ENCODE measurements around the gene CDKN2AIP. TPM values are rescaled to one million over a fixed set of nuclear protein-coding genes. Genes with fewer than 3 reads are reported as not detected.

CDKN2AIP gene
- polyA plus RNA-seq, 1 experiment = 9.4 TPM

DNA sequence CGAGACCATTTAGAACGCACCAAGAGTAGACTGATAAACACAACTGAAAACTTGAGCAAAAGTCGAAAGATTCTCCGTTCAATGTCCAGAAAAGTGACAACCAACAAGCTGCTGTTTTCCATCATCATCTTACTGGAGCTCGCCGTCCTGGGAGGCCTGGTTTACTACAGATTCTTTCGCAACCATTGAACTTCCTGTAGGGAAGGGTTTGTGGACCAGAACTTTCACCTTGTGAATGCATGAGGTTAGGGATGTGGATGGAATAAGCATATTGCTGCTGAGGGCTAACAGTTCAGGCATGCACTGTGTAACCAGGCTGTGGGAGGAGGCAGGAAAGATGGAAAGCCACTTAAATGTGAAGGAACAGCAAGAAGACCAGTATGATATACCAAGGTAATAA, 39.6 kb downstream of the CDKN2AIP start:
- Histone ChIP-seq H3K4me3 (ENCODE audit: low read depth, low read length) (no peak overlapping the region), H3K27me3 (ENCODE audit: control insufficient read depth, insufficient read depth, low read length) (no peaks in the 10 kb centered on the region), H3K36me3 (ENCODE audit: control insufficient read depth, insufficient read depth, low read length) (no peaks in the 10 kb centered on the region)
- ChIA-PET CTCF (no interaction called here), POLR2A (no interaction called here)
- TF ChIP-seq, protein P1, sequence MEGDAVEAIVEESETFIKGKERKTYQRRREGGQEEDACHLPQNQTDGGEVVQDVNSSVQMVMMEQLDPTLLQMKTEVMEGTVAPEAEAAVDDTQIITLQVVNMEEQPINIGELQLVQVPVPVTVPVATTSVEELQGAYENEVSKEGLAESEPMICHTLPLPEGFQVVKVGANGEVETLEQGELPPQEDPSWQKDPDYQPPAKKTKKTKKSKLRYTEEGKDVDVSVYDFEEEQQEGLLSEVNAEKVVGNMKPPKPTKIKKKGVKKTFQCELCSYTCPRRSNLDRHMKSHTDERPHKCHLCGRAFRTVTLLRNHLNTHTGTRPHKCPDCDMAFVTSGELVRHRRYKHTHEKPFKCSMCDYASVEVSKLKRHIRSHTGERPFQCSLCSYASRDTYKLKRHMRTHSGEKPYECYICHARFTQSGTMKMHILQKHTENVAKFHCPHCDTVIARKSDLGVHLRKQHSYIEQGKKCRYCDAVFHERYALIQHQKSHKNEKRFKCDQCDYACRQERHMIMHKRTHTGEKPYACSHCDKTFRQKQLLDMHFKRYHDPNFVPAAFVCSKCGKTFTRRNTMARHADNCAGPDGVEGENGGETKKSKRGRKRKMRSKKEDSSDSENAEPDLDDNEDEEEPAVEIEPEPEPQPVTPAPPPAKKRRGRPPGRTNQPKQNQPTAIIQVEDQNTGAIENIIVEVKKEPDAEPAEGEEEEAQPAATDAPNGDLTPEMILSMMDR (IDR thresholded peaks at IDR 0.05; ENCODE audit: insufficient read depth, low read depth, low read length) = no peak
- no peak for DNase-seq (ENCODE audit: low read depth)

DNA sequence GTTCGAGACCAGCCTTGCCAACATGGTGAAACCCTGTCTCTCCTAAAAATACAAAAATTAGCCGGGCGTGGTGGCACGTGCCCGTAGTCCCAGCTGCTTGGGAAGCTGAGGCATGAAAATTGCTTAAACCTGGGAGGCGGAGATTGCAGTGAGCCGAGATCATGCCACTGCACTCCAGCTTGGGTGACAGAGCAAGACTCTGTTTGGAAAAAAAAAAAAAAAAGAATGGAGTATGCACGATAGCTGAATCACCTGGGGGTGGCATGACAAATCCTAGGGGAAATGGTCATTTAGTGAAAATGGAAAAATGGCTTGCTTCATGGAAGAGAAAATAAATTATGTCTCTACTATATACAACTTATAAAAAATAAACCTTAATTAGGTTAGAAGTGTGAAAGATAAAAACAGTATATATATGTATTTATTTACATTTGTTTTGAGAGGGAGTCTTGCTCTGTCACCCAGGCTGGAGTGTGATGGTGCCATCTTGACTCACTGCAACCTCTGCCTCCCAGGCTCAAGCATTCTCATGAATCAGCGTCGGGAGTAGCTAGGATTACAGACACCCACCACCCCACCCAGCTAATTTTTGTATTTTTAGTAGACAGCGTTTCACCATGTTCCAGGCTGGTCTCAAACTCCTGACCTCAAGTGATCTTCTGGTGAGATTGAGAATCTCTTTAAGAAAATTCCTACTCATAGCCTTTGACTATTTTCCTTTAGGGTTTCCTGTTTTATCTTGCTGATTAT, 41.1 kb downstream of the CDKN2AIP start:
- ChIA-PET POLR2A (interaction anchor here (0.7 kb wide), 1 partner anchor 1050 kb away, joined by 3 read pairs; no protein-coding TSS in a partner anchor), CTCF (interaction anchor here (0.6 to 1.2 kb wide), 2 partner anchors 41 to 891 kb away, joined by 3 read pairs; partner anchors contain the start of gene CDKN2AIP)
- no peaks in the 10 kb centered on the region for H3K27me3 ChIP-seq (ENCODE audit: control insufficient read depth, insufficient read depth, low read length)
- no peaks in the 10 kb centered on the region for H3K36me3 ChIP-seq (ENCODE audit: control insufficient read depth, insufficient read depth, low read length)
- TF ChIP-seq, protein P1 (IDR thresholded peaks at IDR 0.05; ENCODE audit: insufficient read depth, low read depth, low read length) = no peak
- DNase-seq (ENCODE audit: low read depth) = no peak
- no peak overlapping the region for H3K4me3 ChIP-seq (ENCODE audit: low read depth, low read length)

DNA sequence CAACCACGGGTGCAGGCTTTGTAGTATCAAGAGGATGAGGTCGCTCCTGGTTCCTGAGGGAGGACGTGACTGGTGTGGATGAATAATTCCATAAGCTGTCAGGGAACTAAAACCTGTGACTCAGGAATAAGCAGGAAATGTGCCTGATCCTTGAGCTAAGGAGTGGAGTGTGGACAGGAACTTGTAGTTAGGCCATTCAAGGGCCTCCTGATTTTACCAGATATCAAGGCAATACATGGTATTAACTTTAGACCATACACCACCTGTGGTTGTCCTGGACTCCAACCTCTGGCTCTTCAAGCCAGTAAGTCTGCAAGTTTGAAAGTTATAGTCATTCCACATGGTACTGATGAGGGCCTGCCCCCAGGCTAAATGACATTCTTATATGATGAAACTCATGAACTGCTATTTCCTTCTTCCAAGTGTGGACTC, 48.4 kb downstream of the CDKN2AIP start:
- no peak overlapping the region for H3K4me3 ChIP-seq (ENCODE audit: low read depth, low read length)
- DNase-seq (ENCODE audit: low read depth) = peak; percentile 86
- POLR2A ChIA-PET = no interaction called here
- no peaks in the 10 kb centered on the region for H3K27me3 ChIP-seq (ENCODE audit: control insufficient read depth, insufficient read depth, low read length)
- CTCF ChIA-PET = interaction anchor here (0.9 kb wide), 1 partner anchor 15 kb away, joined by 3 read pairs; no protein-coding TSS in a partner anchor
- TF ChIP-seq, protein P1 (IDR thresholded peaks at IDR 0.05; ENCODE audit: insufficient read depth, low read depth, low read length) = no peak
- no peaks in the 10 kb centered on the region for H3K36me3 ChIP-seq (ENCODE audit: control insufficient read depth, insufficient read depth, low read length)

DNA sequence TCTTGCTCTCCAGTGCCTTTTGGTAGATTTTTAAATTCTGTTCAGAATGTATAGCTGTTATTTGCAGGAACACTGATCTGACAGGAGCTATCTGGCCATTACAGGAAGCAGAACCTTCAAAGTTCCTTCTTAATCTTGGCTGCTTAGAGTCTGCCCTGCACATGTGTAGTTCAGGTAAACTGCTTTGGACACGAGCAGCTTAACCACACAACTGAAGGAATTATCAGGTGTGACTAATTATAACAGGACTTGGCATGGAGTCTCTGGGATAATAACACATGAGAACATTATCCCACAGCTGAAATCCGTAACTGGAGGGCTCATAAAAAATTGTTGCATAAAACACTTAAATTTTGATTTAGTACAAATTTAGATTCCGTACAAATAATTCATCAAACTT, 48.8 kb downstream of the CDKN2AIP start:
- ChIA-PET CTCF (interaction anchor here (0.9 kb wide), 1 partner anchor 15 kb away, joined by 3 read pairs; no protein-coding TSS in a partner anchor), POLR2A (no interaction called here)
- peak; percentile 30 for DNase-seq (ENCODE audit: low read depth)
- no peak overlapping the region for H3K4me3 ChIP-seq (ENCODE audit: low read depth, low read length)
- H3K27me3 ChIP-seq (ENCODE audit: control insufficient read depth, insufficient read depth, low read length) = no peaks in the 10 kb centered on the region
- TF ChIP-seq, protein P1 (IDR thresholded peaks at IDR 0.05; ENCODE audit: insufficient read depth, low read depth, low read length) = no peak
- no peaks in the 10 kb centered on the region for H3K36me3 ChIP-seq (ENCODE audit: control insufficient read depth, insufficient read depth, low read length)

- TF ChIP-seq, protein P1 (IDR thresholded peaks at IDR 0.05; ENCODE audit: insufficient read depth, low read depth, low read length) = no peak
- Histone ChIP-seq H3K36me3 (ENCODE audit: control insufficient read depth, insufficient read depth, low read length) (no peaks in the 10 kb centered on the region), H3K27me3 (ENCODE audit: control insufficient read depth, insufficient read depth, low read length) (no peaks in the 10 kb centered on the region), H3K4me3 (ENCODE audit: low read depth, low read length) (no peak overlapping the region)
- ChIA-PET CTCF (interaction anchor here (1.0 to 1.3 kb wide), 2 partner anchors 22 to 23 kb away, joined by 3 read pairs; no protein-coding TSS in a partner anchor), POLR2A (no interaction called here)
- no peak for DNase-seq (ENCODE audit: low read depth)
Observed at GRCh38 chr4:183495184-183495583, 50.7 kb downstream of the CDKN2AIP start.

Other genes with a start within 250 kb of the CDKN2AIP start
- gene CLDN22, start 124.4 kb upstream of the CDKN2AIP start, polyA plus RNA-seq (2011; rRNA removed) = 0.06 and 0.07 TPM in 2 replicates
- gene CLDN24, start 122.2 kb upstream of the CDKN2AIP start, polyA plus RNA-seq (2011; rRNA removed) = not detected in 2 replicates
- 4.4 and 8.2 TPM in 2 replicates for gene ING2, start 60.4 kb downstream of the CDKN2AIP start, polyA plus RNA-seq (2011; rRNA removed)
- 5.2 and 13.0 TPM in 2 replicates for gene RWDD4, start 214.5 kb downstream of the CDKN2AIP start, polyA plus RNA-seq (2011; rRNA removed)
- gene TRAPPC11, start 214.7 kb downstream of the CDKN2AIP start, polyA plus RNA-seq (2011; rRNA removed) = 21.2 and 38.3 TPM in 2 replicates

Measured in BJ (cell line).